IPS-NIHi11 (cell line): ENCODE data around the gene OBP2B.
"Not testable (repeated sequence)": the region's sequence is repeated elsewhere in the genome, so short reads cannot be mapped to it uniquely, and the experiment has no call there.

Experiments
- DNase-seq: peaks from one replicate; pipeline ENCODE4 v3.0.0; 2012; ENCODE audit warnings: mixed read lengths, low spot score

OBP2B gene

DNA sequence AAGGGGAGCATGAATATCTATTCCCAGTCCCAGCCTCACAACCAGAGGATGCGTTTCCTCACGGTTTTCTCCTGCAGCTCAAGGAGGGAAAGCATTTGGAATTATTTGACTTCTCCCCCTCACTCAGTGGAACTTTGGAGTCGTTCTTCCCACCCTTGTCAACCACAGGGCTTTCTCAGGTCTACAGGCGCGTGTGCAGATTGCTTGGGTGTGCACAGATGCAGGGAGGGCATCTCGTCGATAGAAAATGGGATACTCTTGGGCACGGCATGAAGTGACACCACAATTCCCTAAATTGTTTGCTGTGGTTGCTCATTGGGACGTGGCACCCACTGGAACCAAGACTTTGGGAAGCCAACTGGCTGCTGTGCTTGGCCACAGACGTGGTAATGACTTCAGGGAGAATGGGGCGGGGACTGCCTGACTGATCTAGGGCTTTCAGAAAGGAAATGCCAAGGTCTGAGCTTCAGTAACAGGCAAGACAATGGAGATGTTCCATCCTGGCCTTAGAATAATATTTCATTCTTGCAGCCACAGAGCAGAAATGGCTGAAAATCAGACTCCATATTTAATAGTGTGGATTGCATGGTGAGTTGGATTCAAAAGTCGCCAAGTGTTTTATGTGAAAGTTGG is 12.2 kb upstream of the OBP2B start:
- DNase-seq = no peak

DNA sequence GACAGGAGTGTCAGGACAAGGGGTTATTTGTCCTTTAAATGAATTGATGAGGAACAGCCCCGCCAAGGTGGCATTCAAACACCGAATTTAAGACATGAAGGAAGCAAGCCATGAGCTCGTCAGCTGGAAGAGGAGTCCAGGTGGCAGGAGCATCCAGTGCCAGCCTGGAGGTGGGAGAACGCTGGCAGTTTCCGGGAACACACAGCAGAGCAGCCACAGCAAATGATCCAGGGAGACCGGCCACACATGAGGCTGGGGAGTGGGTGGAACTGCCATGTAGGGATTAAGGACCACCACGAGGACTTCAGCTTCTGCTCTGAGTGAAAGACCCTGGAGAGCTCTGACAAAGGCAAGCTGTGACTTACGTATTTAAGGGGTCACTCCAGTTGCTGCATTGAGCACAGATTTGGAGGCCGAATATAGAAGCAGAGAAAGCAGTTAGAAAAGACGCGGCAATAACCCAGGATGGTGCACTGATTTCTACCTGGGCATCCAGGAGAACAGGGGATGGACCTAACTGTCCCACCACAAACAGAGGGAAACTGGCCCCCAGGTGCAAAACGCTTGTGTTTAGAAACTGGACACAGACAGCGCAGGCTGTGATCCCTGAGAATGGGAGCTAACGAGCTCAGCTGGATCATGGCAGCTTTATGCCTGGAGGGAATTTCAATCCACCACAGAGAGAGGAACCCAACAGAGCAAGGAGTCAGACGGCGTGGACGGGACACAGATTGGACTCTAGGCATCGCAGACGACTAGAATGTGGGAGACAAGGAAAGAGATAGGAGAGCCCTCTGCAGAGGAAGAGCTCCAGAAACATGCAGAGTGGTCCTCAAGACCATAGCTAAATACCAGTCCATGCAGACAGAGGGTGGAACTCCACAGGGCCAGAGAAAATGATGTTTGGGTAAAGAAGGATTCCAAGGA is 9.3 kb upstream of the OBP2B start:
- not testable (repeated sequence) for DNase-seq

DNA sequence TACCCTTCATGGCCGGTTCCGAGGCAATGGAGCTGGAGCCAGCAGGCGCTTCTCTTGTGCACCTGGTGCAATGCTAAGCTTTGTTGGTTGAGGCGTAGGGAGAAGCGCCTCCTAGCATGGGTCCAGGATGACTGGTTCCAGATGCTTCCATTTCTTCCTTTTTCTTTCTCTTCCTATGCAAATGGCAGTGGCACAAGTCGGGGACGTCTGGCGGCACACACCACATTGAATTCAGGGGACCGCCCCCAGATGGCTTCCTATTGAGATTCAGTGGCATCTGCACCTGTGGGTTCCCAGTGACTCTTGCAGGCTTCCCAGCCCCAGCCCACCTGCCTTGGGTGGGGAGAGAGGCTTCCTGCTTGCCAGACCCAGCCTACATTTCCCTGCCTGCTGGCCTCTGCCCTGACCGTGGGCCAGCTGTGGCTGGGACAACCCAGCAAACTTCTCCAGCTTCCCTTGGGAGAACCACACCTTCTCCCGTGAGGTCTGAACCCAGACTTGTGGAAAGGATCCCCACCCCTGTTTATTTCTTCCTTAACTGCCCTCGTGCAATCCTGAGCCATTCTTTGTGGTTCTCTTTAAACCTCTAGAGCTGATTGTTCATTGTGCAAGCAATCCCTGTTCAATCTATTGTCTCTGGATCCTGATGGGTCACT is 8.4 kb upstream of the OBP2B start:
- not testable (repeated sequence) for DNase-seq

DNA sequence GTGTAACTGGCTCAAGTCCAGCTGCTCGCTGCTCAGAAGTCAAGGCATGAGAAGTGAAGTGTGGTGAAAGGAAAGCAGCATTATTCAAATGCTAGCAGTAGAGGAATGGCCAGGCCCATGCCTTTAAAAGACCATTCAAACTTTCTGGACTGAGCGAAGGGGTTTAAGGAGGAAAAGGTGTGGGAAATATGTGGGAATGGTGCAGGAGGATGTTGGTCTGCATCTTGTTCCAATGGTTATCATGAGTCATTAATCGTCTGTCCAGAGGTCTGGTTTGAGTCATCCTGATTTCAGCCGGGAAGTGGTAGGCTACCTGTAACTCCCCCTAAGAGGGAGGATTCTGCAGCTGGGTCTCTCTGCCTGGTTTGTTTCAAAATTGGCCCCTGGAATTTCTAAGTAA is 5.2 kb upstream of the OBP2B start:
- not testable (repeated sequence) for DNase-seq

DNA sequence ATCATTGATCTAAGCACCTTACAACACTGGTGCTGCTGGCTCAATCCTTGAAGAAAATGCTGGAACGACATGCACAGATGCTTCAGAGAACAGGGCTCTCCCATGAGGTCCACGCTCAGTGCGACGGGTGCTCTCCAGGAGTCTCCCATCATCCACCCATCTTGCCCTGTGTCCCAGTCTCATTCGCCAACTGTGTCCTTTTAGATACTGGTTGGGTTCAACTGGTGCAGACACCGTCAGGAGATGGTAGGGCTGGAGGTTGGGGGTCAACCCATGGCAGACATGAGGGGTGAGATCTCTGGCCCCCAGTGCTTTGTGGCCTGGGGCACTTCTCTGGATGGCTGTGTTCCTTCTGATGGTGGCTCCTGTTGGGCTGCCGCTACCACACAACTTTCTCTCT is 1.6 kb upstream of the OBP2B start:
- DNase-seq = no peak

DNA sequence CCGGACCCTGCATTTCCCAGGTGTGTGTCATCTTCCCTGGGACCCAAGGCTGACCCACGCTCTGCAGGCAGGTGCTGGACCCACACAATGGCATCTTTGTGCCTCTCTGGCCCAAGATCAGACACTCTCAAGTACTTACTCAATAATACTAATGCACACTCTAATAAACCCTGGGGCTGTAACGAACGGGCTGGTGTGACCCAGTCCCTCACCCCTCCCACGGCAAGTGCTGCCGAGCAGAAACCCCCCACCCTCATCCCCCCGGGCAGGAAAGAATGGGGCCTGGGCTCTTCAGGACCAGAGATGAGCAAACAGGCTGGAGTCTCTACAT is 1.1 kb upstream of the OBP2B start:
- DNase-seq = no peak

DNA sequence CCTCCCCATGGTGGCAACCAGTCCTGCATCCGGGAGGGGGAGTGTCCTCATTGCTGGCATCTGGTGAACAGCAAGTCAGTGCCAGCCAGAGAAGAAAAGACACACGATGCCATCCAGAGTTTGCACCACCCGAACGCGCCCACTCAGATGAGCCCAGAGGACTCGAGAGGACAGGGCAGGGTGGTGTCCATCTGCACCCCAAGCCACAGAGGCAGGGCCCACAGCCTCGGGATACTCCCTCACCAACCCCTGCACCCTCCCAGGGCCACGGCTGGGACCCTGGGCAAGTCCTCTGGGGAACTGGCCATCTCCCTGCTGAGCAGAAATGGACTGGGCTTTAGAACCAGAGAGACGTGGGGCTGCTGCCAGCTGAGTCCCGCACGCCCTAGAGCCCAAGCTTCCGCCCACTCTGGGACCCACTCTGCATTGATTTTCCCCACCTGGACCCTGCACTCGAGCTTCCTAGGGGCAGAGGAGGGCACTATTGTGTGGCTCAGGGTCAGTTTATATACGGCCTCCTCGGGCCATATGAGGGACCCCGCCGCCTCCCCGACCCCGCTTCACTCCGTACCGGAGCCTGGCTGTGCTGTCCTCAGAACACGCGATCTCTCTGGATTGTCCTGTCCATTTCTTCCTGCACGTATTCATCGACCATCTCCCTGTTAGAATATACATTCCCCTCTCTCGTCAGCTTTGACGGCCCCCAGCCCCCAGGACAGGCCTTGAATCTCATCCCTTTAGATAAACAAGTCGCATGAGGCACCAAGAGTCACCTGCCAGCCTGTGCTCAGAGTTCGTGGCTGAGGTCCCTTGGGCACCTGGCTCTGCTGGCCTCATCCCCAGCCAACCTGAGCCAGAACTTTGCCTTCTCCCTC is 514 bp upstream of the OBP2B start:
- not testable (repeated sequence) for DNase-seq

DNA sequence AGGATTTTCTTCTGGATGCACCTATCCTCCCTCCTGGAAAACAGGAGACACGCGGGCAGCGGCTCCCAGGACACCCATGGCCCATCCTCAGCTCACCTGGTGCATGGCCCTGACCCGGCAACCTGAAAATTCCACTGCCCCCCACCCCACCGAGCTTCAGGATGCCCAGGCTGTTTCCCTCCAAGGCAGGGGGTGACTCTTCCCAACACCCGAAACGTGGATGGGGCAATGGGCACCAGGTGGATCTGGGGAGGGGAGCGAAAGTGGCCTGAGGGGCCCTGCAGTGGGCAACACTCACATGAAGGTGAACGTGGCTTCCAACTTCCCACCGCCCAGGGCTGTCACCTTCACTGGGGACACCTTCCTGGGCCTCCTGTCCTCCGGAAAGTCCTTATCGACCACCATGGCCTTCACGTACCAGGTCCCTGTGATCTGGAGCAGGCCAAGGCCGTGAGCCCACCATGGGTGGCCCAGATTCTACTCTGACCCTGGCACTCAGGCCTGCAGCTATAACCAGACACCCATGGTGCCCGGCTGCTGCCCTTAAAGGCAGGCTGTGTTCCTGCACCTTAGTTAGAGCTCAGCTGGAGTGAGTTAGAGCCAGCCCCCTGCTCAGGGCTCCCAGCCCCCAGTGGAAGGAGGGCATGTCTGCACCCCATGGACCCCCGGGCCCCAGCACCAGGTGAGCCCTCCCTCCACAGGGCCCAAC is 725 bp downstream of the OBP2B start:
- not testable (repeated sequence) for DNase-seq

DNA sequence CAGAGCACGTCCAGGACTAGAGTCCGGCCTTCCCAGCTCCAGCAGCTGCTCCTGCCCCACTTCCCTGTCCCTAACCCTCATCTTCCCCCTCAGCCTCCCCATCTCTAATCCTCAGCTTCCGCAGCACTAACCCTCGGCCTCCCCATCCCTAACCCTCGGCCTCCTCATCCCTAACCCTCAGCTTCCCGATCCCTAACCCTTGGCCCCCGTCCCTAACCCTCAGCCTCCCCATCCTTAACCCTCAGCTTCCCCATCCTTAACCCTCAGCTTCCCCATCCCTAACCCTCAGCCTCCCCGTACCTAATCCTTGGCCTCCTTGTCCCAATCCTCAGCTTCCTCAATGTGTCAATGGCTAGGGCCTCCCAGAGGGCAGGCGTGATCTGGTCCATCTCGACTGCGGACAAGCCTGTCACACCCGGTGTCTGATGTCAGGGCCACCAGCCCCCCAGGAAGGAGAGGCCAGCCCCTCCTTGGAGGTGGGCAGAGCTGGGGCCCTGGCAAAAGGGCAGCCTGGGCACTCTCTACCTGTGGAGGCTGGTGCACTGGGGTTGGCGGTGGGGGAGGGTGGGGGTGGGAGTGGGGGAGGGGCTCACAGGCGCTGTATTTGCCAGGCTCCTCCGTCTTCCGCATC is 1.4 kb downstream of the OBP2B start:
- DNase-seq = no peak

DNA sequence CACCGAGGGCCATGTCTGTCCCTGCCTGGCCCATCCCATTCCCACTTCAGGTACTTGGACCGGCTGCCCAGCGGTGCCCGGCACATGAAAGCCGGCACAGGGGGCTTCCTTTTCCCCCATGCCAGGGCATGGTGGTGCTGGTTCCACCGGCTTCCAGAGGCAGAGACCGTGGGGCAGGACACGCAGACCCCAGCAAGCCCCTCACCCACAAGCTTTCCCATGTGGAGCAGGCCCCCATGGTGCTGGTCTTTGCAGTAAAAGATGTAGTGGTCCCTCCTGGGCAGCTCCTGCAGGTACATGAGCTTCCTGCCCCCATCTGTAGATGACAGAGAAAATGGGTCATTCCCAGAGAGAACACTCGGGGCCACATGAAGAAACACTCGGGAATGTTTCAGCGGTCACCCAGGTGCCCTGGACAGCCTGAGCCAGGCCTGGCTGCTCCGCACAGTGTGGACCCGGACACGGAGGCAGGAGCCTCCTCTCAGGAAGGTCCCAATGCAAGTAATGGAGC is 2.0 kb downstream of the OBP2B start:
- no peak for DNase-seq

DNA sequence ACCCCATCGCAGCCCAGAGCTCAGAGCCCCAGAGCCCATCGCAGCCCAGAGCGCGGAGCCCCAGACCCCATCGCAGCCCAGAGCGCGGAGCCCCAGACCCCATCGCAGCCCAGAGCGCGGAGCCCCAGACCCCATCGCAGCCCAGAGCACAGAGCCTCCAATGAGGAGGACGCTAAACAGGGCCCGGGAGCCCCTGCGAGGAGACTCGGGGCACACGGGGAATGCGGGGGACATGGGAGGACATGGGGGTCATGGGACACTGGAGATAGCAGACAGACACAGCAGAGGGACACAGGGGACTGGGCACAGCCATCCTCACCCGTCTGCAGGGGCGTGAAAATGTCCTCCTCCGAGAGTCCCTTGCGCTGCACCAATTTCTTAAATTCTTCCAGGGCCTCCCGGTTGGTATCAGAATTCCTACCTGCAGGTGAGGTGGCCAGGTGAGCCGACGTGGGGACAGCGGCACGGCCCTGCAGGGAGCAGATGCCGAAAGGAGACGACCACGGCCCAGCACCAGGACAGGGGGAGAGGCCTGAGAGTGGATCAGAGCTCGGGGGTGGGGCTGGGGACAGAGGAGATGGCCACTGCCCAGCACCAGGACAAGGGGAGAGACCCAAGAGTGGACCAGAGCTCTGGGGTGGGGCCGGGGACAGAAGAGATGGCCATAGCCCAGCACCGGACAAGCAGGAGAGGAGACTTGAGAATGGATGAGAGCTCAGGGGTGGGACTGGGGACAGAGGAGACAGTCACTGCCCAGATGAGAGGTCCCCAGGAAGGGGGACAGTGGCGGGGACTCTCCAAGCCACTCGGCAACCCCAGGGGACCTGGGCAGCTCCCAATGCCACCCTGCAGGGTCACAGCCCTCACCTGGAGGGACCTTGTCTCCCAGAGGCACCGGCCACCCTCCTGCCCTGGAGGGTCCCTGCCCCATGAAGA is 2.8 kb downstream of the OBP2B start:
- DNase-seq = no peak

DNA sequence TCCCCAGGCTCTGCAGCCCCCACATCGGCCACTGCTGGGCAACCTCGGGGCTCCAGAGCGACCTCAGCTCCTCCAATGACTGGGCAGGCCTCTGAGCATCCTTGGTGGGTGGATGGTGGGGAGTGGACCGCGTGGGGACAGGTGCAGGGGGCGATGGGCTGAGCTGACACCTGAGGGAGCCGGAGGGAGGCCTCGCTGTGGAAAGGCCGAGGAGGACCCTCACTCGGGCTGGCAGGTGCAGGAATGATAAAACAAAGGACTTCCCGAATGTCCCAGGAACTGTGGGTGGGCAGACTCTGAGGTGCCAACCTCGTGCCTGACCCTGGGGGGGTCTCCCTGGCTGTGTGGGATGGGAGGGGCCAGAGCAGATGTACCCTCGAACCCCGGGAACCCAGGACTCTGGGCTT is 3.6 kb downstream of the OBP2B start:
- not testable (repeated sequence) for DNase-seq

DNA sequence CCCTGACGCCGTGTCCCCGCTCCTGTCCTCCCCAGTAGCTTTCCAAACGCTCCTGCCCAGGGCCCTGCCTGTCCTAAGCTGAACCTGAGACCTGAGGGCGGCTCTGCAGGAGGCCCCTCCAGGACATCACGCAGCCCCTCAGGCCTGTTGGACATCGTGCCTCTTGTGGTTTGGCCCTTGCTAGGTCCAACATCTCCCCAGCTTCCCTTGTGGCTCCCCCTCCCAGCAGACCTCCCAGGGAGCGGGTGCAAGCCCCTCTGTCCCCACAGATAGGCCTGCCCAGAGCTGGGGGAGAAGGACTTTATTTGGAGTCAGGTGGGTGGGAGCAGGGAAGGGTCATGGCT is 4.1 kb downstream of the OBP2B start:
- DNase-seq = no peak

DNA sequence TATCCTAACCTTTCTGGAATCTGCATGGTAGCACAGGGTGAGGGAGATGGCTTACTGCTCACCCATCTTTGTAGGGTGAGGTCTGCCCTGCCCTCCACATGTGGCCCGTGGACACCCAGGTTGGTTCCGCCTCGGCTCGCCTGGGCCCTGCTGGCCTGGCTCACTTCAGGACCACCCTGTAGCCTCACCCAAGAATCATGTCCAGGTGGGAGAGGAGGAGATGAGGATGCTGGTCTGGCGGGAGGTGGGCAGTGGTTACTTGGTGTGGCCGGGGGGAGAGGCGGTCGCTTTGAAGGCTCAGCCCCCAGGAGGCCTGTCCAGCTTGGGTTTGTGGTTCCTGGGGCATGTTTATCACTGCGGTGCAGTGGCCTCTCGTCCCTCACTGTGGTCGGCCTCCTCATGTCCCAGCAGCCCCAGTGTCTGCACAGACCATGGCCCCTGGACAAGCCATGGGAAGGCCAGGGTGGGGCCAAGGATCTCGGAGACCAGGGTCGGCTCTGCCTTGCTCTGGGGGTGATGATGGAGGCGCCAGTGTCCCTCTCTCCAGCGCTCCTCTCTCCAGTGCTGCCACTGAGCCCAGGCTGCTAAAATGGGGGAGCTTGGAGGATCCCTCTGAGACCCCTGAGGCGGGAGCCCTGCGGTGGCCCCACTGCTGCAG is 4.6 kb downstream of the OBP2B start:
- no peak for DNase-seq

DNA sequence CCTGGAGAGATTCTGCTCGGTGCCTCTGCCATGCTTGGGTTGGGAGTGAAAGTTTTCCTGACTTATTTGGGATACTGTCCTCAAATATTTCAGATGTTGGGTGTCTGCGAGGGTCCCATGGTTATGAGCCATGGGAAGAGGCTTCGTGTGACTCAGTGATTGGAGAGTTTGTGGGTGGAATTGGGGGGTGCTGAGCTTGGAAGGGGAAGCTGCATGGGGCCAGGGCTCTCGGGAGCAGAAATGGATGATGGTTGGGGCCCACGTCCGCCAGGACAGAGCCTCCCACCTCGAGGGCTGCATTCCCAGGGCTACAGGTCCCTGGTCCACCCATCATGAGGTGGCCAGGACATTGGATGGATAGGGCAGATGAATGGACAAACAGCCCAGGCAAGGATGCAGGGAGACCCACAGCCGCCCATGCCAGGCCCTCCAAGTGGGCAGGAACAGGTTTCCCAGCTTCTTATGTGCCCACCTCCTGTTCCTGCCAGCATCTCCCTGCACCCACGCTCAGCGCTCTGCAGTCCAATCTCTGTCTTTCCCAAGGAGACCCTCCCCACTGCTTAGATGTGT is 5.5 kb downstream of the OBP2B start:
- DNase-seq = no peak

DNA sequence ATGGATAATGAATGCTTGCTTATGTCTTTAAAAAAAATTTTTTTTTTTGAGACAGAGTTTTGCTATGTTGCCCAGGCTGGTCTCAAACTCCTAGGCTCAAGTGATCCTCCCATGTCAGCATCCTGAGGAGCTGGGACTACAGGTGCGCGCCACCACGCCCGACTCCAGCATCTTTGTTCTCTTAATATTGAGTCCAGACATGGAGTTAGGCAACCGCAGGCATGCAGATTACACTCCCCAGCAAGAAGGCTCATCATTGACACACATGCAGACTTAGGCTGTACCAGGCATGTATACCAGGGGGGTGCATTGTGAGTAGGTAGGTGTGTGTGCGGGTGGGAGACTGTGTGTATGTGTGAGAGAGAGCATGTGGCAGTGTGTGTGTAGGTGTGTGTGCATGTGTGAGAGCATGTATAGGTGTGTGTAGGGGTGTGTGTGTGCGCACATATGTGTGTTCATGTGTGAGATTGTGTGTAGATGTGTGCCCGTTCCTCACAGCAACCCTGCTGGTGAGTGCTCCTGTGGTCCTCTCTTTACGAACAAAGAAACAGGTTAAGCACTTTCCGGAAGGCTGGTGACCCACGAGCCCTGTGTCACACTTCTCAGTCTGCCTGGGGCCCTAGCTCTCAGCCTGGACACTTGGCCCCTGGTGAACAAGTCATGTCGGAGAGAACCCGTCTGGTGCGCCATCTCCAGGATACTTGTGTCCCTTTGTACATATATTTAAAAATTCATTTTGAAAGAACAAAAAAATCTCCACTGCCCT is 6.2 kb downstream of the OBP2B start:
- no peak for DNase-seq

DNA sequence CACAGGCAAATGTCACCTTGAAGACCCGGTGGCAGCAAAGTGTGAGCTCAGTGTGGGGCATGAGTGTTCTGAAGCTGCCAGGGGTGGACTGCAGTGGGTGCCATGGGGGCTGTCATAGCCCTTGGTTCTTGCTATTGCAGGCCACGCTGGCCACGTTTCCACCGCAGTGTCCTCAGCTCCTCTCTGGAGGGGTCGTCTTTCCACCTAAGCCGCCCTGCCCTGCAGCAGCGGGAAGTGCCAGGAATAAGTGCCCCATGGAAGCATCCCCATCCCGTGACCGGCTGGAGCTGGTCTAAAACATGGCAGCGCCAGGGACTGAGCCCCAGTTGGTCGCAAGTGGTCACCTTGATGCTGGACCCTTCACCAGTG is 6.9 kb downstream of the OBP2B start:
- DNase-seq = no peak
